Neural progenitor cell (in vitro differentiated cells): ENCODE results near the gene MED13L. TPM values are rescaled to one million over a fixed set of nuclear protein-coding genes. Genes with fewer than 3 reads are reported as not detected.

Experiments used
- DNase-seq: peaks from one replicate; pipeline ENCODE4 v3.0.0-alpha.2; 2016; ENCODE audit warnings: low spot score
- H2AFZ ChIP-seq: fragments of 200-600 bp; sonication (generic); replicated peaks from 2 replicates; pipeline ENCODE4 v1.6.1; 2016; ENCODE audit warnings: antibody characterized with exemption
- H3F3A ChIP-seq: fragments of 200-600 bp; sonication (generic); 2 replicates; pipeline ENCODE4 v1.6.1; 2016; ENCODE audit warnings: antibody characterized with exemption, low read depth
- H3K27ac ChIP-seq: fragments of 200-600 bp; sonication (generic); 2 replicates; pipeline ENCODE4 v1.5.1; 2016; ENCODE audit warnings: mild to moderate bottlenecking
- H3K27me3 ChIP-seq: fragments of 200-600 bp; sonication (generic); 2 replicates; pipeline ENCODE4 v1.6.1; 2016; ENCODE audit warnings: mild to moderate bottlenecking, moderate library complexity
- H3K36me3 ChIP-seq: fragments of 200-600 bp; sonication (generic); 2 replicates; pipeline ENCODE4 v1.5.1; 2016
- H3K4me1 ChIP-seq: fragments of 200-600 bp; sonication (generic); 2 replicates; pipeline ENCODE4 v1.6.1; 2016; ENCODE audit warnings: mixed run types
- H3K4me2 ChIP-seq: fragments of 200-600 bp; sonication (generic); 2 replicates; pipeline ENCODE4 v1.6.1; 2016
- H3K4me3 ChIP-seq: fragments of 200-600 bp; sonication (generic); 2 replicates; pipeline ENCODE4 v1.5.1; 2016
- H3K79me2 ChIP-seq: fragments of 200-600 bp; sonication (generic); 2 replicates; pipeline ENCODE4 v1.6.1; 2016; ENCODE audit warnings: low read depth
- H3K9ac ChIP-seq: fragments of 200-600 bp; sonication (generic); 2 replicates; pipeline ENCODE4 v1.6.1; 2016
- H3K9me3 ChIP-seq: fragments of 200-600 bp; sonication (generic); 2 replicates; pipeline ENCODE4 v1.5.1; 2016; ENCODE audit warnings: low read depth
- H4K20me1 ChIP-seq: fragments of 200-600 bp; sonication (generic); 2 replicates; pipeline ENCODE4 v1.6.1; 2016; ENCODE audit warnings: low read depth
- H3K27ac Mint-ChIP-seq: 3 replicates; pipeline ENCODE4 v1.8.0; 2021; ENCODE audit warnings: mixed read lengths
- H3K27me3 Mint-ChIP-seq: 2 replicates; pipeline ENCODE4 v1.8.0; 2022; ENCODE audit warnings: low read depth, mild to moderate bottlenecking, inconsistent platforms, moderate library complexity, mixed read lengths; ENCODE audit not compliant: insufficient read depth
- H3K36me3 Mint-ChIP-seq: 3 replicates; pipeline ENCODE4 v1.8.0; 2021; ENCODE audit warnings: mixed read lengths
- H3K4me1 Mint-ChIP-seq: 3 replicates; pipeline ENCODE4 v1.8.0; 2021; ENCODE audit warnings: mixed read lengths
- H3K4me3 Mint-ChIP-seq: 3 replicates; pipeline ENCODE4 v1.8.0; 2021; ENCODE audit warnings: mild to moderate bottlenecking, moderate library complexity, mixed read lengths
- H3K9me3 Mint-ChIP-seq: 3 replicates; pipeline ENCODE4 v1.8.0; 2020; ENCODE audit warnings: mixed read lengths
- EZH2 ChIP-seq: fragments of 200-600 bp; sonication (generic); IDR thresholded peaks from 2 replicates; pipeline ENCODE4 v1.6.1; 2017; ENCODE audit warnings: antibody characterized with exemption, mild to moderate bottlenecking, moderate library complexity
- EZH2phosphoT487 ChIP-seq: fragments of 200-600 bp; sonication (generic); IDR thresholded peaks from 2 replicates; pipeline ENCODE4 v1.6.1; 2017; ENCODE audit warnings: antibody characterized with exemption
- total RNA-seq: library from RNA; depleted of rRNA; stranded (reverse); fragments of >200 nt; gene quantifications from 2 replicates; pipeline ENCODE4 v1.2.3, GENCODE V29; 2015; ENCODE audit warnings: low replicate concordance
- TF ChIP-seq, protein P1 (sequence below): fragments of 200-600 bp; sonication (generic); IDR thresholded peaks from 2 replicates; pipeline ENCODE4 v1.5.1; 2017; ENCODE audit warnings: antibody characterized with exemption, mild to moderate bottlenecking

The MED13L gene
- total RNA-seq, 1 donor from 2014 or later: 149 TPM

DNA sequence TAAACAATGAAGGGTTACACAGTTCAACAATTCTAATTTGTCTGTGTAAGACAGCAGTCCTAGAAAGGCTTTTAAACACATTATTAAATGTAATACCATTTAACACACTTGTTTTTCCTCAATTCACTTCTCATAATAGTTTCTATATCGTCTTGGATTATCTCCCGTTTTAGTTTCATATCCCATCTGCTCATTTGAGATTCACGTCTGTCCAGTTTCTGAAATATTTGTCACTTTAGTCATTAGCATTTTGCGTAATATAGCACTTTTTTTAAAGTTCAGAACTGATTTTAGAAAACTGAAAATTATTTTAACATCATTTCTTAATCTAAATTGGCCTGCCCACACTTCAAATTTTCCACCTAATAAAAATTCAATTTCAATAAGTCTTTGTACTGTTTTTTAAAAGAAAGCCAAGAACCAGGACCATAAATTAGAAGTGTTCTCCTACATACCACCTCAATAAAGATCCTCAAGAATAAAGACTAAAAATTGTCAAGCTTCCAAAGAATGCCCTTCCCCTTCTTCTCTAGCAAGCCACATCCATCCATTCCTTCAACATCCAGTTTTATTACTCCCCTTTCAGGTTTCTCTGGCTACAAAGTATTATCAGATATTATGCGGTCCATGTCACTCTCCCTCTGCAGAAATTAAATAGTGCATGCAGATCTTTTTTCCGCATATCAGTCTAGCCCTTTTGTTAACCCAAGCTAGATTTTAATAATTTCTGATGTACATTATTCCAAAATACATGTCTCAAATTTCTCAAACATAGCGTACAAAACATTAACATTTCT, 11.9 kb downstream of the MED13L start:
- Mint-ChIP-seq H3K27me3 (no peaks in the 10 kb centered on the region), H3K9me3 (no peaks in the 10 kb centered on the region)
- H4K20me1 ChIP-seq: peaks cover 97% of the 10 kb centered on the region

DNA sequence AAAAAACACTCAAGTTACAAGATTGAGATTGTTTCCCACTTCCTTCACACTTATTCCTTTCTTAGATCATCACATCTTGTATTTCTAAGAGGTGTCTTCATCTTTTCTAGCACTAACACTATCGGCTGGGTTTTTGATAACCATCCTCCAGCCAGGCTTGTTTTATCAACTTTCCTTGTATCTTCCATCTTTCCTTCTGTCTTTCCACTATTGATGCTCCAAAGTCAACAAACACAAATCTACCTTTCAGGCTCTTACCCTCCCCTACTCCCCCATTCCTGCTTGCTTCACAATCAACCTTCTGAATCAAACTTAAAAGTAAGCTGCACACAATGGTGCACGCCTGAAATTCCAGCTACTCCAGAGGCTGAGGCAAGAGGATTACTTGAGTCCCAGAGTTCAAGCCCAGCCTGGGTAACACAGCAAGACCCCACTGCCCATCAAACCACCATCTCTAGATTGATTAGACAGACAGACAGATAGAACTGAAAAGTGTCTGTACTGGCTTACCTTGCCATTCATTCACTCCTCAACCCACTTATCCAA, 12.9 kb downstream of the MED13L start:
- Mint-ChIP-seq H3K9me3 (no peaks in the 10 kb centered on the region), H3K4me1 (peaks cover 27% of the 10 kb centered on the region), H3K27me3 (no peaks in the 10 kb centered on the region), H3K4me3 (no peak overlapping the region), H3K27ac (no peak overlapping the region), H3K36me3 (no peaks in the 10 kb centered on the region)
- H3F3A ChIP-seq: peaks cover 21% of the 10 kb centered on the region
- peak; percentile 59 for DNase-seq
- peaks cover 58% of the 10 kb centered on the region for H3K4me1 ChIP-seq
- H2AFZ ChIP-seq: no peak overlapping the region
- no peaks in the 10 kb centered on the region for H3K27me3 ChIP-seq
- no peak overlapping the region for H3K27ac ChIP-seq
- peaks cover 100% of the 10 kb centered on the region for H3K79me2 ChIP-seq
- TF ChIP-seq, protein P1, sequence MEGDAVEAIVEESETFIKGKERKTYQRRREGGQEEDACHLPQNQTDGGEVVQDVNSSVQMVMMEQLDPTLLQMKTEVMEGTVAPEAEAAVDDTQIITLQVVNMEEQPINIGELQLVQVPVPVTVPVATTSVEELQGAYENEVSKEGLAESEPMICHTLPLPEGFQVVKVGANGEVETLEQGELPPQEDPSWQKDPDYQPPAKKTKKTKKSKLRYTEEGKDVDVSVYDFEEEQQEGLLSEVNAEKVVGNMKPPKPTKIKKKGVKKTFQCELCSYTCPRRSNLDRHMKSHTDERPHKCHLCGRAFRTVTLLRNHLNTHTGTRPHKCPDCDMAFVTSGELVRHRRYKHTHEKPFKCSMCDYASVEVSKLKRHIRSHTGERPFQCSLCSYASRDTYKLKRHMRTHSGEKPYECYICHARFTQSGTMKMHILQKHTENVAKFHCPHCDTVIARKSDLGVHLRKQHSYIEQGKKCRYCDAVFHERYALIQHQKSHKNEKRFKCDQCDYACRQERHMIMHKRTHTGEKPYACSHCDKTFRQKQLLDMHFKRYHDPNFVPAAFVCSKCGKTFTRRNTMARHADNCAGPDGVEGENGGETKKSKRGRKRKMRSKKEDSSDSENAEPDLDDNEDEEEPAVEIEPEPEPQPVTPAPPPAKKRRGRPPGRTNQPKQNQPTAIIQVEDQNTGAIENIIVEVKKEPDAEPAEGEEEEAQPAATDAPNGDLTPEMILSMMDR: no peak
- TF ChIP-seq EZH2phosphoT487 (no peak), EZH2 (no peak)
- no peak overlapping the region for H3K9ac ChIP-seq
- no peak overlapping the region for H3K4me3 ChIP-seq
- no peaks in the 10 kb centered on the region for H3K36me3 ChIP-seq
- peaks cover 100% of the 10 kb centered on the region for H4K20me1 ChIP-seq
- H3K4me2 ChIP-seq: peak overlapping the region; percentile 30
- H3K9me3 ChIP-seq: no peaks in the 10 kb centered on the region

More for the DNA sequence above, 11.9 kb downstream of the MED13L start:
- Histone ChIP-seq H3K9me3 (no peaks in the 10 kb centered on the region), H3K4me3 (no peak overlapping the region), H3F3A (peaks cover 27% of the 10 kb centered on the region), H3K4me1 (peaks cover 58% of the 10 kb centered on the region), H2AFZ (no peak overlapping the region), H3K27ac (no peak overlapping the region), H3K27me3 (no peaks in the 10 kb centered on the region), H3K79me2 (peaks cover 100% of the 10 kb centered on the region), H3K4me2 (peak overlapping the region; percentile 7), H3K9ac (no peak overlapping the region), H3K36me3 (no peaks in the 10 kb centered on the region)
- H3K4me3 Mint-ChIP-seq: no peak overlapping the region
- H3K27ac Mint-ChIP-seq: no peak overlapping the region
- DNase-seq: no peak
- peaks cover 24% of the 10 kb centered on the region for H3K4me1 Mint-ChIP-seq
- no peaks in the 10 kb centered on the region for H3K36me3 Mint-ChIP-seq
- TF ChIP-seq EZH2: no peak
- TF ChIP-seq EZH2phosphoT487: no peak
- TF ChIP-seq, protein P1: no peak

DNA sequence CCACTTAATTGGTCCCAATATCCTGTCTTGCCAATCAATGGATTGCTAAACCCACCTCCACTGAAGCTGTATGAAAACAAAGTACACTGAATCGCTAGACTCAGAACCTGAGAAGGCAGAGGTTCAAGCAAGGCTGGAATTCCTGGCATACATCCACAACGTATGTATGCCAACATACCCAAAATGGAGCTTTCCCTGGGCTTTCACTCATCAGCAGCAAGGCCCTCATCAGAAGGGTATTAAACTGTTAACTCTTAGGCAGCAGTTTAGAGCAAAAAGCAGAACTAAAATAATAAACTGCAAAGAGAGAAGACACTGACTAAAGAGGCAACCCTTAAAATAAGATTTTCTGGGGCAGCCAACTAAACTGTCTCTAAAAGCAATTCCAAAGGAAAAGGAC, 13.6 kb downstream of the MED13L start:
- H3K4me2 ChIP-seq: peak overlapping the region; percentile 30
- peak overlapping the region; percentile 43 for H3K27ac ChIP-seq
- H2AFZ ChIP-seq: no peak overlapping the region
- Mint-ChIP-seq H3K9me3 (no peaks in the 10 kb centered on the region), H3K27ac (no peak overlapping the region), H3K4me1 (peaks cover 27% of the 10 kb centered on the region), H3K36me3 (no peaks in the 10 kb centered on the region), H3K27me3 (no peaks in the 10 kb centered on the region), H3K4me3 (no peak overlapping the region)
- DNase-seq: peak; percentile 44
- H3K27me3 ChIP-seq: no peaks in the 10 kb centered on the region
- peaks cover 58% of the 10 kb centered on the region for H3K4me1 ChIP-seq
- peaks cover 100% of the 10 kb centered on the region for H3K79me2 ChIP-seq
- peaks cover 20% of the 10 kb centered on the region for H3F3A ChIP-seq
- H3K9ac ChIP-seq: no peak overlapping the region
- no peaks in the 10 kb centered on the region for H3K36me3 ChIP-seq
- H4K20me1 ChIP-seq: peaks cover 100% of the 10 kb centered on the region
- H3K4me3 ChIP-seq: no peak overlapping the region
- no peaks in the 10 kb centered on the region for H3K9me3 ChIP-seq
- TF ChIP-seq EZH2phosphoT487 (no peak), EZH2 (no peak)
- TF ChIP-seq, protein P1: no peak
